IPS-15b (cell line): ENCODE data around the gene EDN2.

Source experiments
- H3K27me3 ChIP-seq: one replicate; pipeline ENCODE4 v1.6.1; 2013; ENCODE audit warnings: low read length; ENCODE audit not compliant: control insufficient read depth, insufficient read depth
- H3K36me3 ChIP-seq: one replicate; pipeline ENCODE4 v1.6.1; 2013; ENCODE audit warnings: low read length; ENCODE audit not compliant: control insufficient read depth, insufficient read depth
- H3K4me1 ChIP-seq: one replicate; pipeline ENCODE4 v1.6.1; 2013; ENCODE audit warnings: mild to moderate bottlenecking, low read length; ENCODE audit not compliant: control insufficient read depth, insufficient read depth
- H3K4me3 ChIP-seq: one replicate; pipeline ENCODE4 v1.5.1; 2013; ENCODE audit warnings: low read depth, low read length
- H3K9ac ChIP-seq: one replicate; pipeline ENCODE4 v1.6.1; 2013; ENCODE audit warnings: low read depth, mild to moderate bottlenecking, low read length
- H3K9me3 ChIP-seq: one replicate; pipeline ENCODE4 v1.6.1; 2013; ENCODE audit warnings: mild to moderate bottlenecking, low read length; ENCODE audit not compliant: control insufficient read depth, insufficient read depth

Gene EDN2

GRCh38 chr1:41435570-41436178 lies 48.8 kb downstream of the EDN2 start:
- Histone ChIP-seq H3K9me3 (no peaks in the 10 kb centered on the region), H3K4me1 (peaks cover 8% of the 10 kb centered on the region), H3K9ac (no peak overlapping the region), H3K36me3 (no peaks in the 10 kb centered on the region), H3K4me3 (no peak overlapping the region), H3K27me3 (no peaks in the 10 kb centered on the region)

GRCh38 chr1:41434748-41435449 lies 49.6 kb downstream of the EDN2 start:
- Histone ChIP-seq H3K27me3 (no peaks in the 10 kb centered on the region), H3K9ac (no peak overlapping the region), H3K9me3 (no peaks in the 10 kb centered on the region), H3K4me3 (no peak overlapping the region), H3K4me1 (peaks cover 8% of the 10 kb centered on the region), H3K36me3 (no peaks in the 10 kb centered on the region)

DNA sequence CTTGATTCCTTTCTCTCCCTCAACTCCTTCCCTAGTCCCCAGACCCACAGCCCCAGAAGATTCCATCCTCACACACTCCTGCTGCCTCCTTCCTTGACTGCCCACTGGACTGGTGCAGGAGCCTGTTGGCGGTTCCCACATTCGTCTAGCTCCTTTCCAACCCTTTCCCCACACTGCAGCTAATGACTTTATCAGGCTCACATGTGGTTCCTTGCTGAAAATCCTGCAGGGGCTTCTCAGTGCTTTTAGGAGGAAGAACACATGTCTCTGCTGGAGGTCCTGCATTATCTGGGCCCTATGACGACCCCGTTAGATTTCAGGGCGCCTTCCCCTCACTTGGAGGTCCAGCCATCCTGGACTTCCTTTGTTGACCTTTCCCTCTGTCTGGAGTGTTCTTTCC lies 50.2 kb downstream of the EDN2 start:
- Histone ChIP-seq H3K36me3 (no peaks in the 10 kb centered on the region), H3K27me3 (no peaks in the 10 kb centered on the region), H3K9ac (no peak overlapping the region), H3K4me1 (peaks cover 8% of the 10 kb centered on the region), H3K4me3 (no peak overlapping the region), H3K9me3 (no peaks in the 10 kb centered on the region)

DNA sequence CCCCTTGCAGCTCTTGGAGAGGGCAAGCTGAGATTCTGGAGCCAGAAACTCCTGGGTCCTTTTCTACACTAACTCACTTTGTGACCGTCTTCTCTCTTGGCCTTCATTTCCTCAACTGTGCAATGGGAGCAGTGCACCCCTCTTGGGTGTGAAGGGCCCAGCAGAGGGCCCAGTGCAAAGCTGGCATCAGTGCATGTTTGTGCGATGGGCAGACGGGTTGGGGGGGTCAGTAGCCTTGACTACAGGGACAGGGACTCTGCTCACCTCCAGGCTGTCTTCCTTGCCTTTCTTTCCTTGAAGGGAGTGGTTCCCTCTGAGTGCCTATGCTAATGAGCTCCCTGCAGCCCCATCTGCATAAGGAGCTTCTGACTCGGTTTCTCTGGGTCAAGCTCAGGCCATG lies 51.0 kb downstream of the EDN2 start:
- H3K9ac ChIP-seq, result no peak overlapping the region
- H3K27me3 ChIP-seq, result no peaks in the 10 kb centered on the region
- no peaks in the 10 kb centered on the region for H3K9me3 ChIP-seq
- H3K36me3 ChIP-seq, result no peaks in the 10 kb centered on the region
- H3K4me3 ChIP-seq, result no peak overlapping the region
- peaks cover 8% of the 10 kb centered on the region for H3K4me1 ChIP-seq

DNA sequence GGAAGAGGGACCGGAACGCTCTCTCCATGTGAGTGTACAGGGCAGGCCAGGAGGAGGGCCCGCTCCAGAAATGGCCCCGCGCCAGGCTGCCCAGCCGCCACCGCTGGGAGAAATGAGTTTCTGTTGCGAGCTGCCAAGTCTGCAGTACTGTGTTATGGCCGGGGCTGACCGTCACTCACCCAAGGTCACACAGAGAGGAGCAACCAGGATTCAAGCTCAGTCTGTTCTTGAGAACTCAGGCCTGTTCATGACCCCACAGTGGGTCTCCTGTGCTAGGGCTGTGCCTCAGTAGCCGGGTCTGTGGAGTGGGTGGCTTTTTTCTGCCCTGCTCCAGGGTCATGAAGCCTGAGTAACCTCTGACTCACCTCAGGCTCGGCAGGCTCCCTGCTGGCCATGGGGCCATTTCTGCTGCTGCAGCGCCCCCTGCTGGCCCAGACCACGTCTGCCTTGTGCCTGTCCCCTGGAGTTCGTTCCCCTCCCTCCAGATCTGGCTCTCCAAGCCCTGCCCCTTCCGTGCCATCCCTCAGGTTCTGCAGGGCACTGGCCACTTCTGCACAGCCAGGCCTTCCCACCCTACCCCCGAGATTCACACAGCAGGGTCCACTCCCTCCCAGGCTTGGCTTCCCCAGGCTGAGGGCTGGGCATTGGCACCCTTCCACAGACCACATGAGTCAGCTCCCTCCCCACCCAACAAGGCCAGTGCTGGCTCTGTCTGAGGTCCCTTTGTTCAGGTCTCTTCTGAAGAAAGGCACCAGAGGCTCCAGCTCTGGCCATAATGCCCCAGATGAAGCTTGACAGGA lies 51.8 kb downstream of the EDN2 start:
- Histone ChIP-seq H3K27me3 (no peaks in the 10 kb centered on the region), H3K4me1 (peaks cover 8% of the 10 kb centered on the region), H3K4me3 (no peak overlapping the region), H3K36me3 (no peaks in the 10 kb centered on the region), H3K9ac (no peak overlapping the region), H3K9me3 (no peaks in the 10 kb centered on the region)

DNA sequence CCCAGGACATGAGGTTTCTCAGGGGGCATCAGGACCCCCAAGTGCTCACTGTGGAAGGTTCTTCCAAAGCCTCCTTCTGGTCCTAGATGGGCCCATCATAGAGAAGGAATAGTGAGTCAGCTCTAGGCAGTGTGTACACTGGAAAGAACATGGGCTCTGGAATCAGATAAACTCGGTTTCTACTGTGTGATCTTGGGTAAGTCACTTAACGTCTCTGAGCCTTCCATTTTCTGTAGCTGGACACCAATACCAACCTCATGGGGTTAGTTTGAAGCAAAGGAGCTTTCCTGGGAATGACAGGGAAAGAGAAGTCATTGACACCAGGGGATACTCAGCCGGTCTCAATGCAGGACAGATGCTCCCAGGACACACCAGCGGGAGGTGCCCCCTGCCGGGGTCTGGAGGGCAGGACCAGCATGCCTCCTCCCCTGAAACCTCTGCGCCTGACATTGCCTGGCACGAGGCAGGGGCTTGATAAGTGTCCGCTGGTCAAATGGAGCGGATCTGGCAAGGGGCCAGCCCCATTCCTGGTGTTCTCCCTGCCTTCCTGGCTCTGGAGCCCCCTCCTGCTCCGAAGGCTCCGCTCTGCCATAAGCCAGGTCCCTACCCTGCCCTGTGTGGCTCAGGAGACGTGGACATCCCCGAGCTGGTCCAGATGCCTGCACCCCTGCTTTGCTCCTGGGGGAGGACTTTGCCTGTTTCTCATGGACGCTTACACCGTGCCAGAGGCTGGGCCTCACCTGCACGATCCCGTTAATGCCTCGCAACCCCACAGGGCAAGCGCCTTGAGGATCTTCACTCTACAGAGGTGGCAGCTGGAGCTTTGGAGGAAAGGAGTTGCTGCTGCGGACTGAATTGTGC lies 52.8 kb downstream of the EDN2 start:
- Histone ChIP-seq H3K36me3 (no peaks in the 10 kb centered on the region), H3K4me1 (peaks cover 8% of the 10 kb centered on the region), H3K27me3 (no peaks in the 10 kb centered on the region)

DNA sequence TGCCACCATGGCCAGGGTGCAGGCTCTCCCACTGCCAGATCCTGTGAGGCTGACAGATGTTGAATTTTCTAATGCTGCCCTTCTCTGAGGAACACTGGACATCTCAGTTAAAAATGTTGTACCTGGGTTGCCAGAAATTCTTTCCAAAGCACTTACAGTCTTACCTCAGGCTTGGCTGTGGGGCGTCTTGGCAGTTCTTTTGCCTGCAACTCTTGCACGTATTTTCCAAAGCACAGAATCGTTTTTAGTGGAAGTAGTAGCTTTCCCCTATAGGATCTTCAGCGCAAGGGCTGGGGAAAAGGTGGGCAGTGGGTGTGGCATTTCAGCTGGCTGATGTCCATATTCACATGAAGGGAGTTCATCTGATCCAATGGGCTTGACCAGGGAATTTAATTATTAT lies 53.9 kb downstream of the EDN2 start:
- Histone ChIP-seq H3K27me3 (no peaks in the 10 kb centered on the region), H3K4me1 (peaks cover 2% of the 10 kb centered on the region)

More for the DNA sequence above, 52.8 kb downstream of the EDN2 start:
- H3K9me3 ChIP-seq, result no peaks in the 10 kb centered on the region
- no peak overlapping the region for H3K4me3 ChIP-seq
- H3K9ac ChIP-seq, result no peak overlapping the region

GRCh38 chr1:41430069-41430468 lies 54.4 kb downstream of the EDN2 start:
- Histone ChIP-seq H3K9me3 (no peaks in the 10 kb centered on the region), H3K9ac (no peak overlapping the region), H3K36me3 (no peaks in the 10 kb centered on the region), H3K4me3 (no peak overlapping the region), H3K4me1 (peaks cover 2% of the 10 kb centered on the region), H3K27me3 (no peaks in the 10 kb centered on the region)

More for the DNA sequence above, 53.9 kb downstream of the EDN2 start:
- Histone ChIP-seq H3K36me3 (no peaks in the 10 kb centered on the region), H3K4me3 (no peak overlapping the region), H3K9ac (no peak overlapping the region), H3K9me3 (no peaks in the 10 kb centered on the region)

DNA sequence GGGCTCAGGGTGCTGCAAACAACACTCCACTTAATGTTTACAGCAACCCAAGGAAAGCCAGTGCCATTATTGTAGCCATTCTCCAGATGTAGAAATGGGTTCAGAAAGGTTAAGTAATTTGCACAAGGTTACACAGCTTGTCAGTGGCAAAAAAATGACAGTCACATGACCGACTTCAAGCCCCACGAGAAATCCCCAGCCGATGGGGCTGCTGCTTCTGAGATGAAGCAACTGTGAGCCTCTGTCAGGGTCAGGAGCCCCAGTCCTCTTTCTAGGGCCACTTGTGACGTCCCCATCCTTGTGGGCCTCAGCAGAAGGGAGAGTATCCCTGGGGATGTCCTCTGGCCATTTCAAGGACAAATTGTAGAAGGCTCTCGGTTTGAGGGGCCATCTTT lies 54.8 kb downstream of the EDN2 start:
- no peaks in the 10 kb centered on the region for H3K9me3 ChIP-seq
- no peaks in the 10 kb centered on the region for H3K27me3 ChIP-seq
- no peak overlapping the region for H3K4me3 ChIP-seq
- H3K36me3 ChIP-seq, result no peaks in the 10 kb centered on the region
- H3K4me1 ChIP-seq, result peaks cover 2% of the 10 kb centered on the region
- no peak overlapping the region for H3K9ac ChIP-seq
